Fibroblast of skin of left biceps (primary cell): Measurements from ENCODE around the gene ESYT2.

Experiments used
- DNase-seq, 2 experiments: peaks; one replicate each; pipeline ENCODE4 v3.0.0-alpha.2; 2013; ENCODE audit warnings: low read depth in 2 of 2

Gene ESYT2

DNA sequence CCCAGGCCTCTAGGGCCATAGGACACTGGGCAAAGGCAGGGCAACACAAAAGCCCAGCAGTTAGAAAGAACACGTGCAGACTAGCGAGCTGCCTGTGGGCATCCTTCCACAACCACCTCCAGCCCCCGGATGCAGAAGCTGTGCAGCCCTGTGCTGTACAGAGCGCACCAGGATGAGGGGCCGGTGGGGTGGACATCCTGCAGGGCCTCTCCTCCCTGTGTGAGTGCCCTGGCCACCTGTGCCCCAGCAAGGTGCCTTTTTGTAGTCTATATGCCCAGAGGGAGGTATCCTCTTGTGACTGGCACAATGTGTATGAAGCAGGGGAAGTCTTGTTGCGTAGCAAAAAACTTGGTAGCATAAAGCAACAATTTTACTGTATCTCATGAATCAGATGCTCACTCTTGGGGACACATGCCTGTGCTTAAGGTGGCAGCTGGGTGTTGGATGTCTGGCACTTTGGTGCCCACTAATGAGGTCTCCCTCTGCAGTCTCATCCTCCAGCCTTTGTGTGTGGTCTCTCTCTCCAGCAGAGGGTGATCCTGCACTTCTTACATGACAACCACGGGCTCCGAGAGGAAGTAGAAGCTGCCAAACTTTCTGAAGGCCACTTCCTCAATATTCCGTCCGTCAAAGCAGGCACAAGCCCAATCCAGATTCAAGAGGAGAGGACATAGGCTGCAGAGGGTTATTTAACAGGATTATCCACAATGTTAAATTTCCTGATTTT lies 133.4 kb downstream of the ESYT2 start:
- peak; percentile 54 to 56 for DNase-seq

DNA sequence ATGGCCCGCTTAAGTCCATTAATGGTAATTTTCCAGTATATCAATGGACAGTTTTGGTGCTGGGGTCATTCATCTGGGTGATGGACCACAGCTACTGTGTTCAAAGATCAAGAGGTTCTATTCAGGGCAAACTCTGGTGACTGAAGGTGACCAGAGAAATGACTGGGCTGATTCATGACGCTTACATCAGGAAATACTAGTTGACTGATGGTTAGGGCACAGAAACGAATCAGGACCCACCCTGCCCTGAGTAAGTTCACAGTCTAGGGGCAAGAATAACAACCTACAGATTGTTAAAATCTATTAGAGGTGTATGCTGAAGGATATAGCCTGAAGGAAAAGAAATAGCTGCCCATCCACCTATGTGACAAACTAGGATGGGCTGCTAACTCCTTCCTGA lies 134.3 kb downstream of the ESYT2 start:
- DNase-seq, result no peak

DNA sequence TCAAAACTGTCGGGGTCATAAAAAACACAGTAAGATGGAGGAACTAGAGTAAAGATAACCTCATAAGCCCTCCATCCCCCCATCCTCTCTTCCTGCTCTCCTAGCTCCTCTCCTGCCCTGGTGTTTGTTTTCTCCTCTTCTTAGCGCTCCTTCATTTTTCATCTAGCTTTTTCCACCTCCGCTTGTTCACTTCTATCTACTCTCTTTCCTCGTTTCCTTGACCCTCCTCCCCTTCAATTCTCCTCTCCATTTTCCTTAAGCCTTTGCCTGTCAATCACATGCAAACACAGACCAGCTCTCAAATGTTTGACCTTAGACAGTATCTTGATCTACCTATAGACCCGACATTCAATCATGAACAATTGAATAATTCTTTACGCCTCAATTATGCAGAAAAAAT lies 134.7 kb downstream of the ESYT2 start:
- DNase-seq, result no peak

DNA sequence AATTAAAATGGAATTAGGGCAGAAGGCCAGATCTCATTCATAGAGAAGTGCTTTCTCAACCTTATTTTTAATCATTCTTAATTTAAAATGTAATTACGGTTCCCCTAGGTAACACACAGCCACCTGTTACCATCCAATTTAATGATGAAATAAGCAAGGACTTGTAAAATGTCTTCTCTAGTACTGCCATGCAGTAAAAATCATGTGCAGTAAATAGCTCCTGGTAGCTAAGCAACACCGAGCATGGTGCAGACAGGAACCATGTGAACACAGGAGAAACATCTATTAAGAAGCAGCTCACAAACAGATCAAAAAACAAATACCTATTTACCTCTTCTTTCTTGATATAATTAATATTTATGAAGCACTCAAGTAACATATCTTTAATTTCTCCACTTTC lies 139.8 kb downstream of the ESYT2 start:
- DNase-seq, result no peak

DNA sequence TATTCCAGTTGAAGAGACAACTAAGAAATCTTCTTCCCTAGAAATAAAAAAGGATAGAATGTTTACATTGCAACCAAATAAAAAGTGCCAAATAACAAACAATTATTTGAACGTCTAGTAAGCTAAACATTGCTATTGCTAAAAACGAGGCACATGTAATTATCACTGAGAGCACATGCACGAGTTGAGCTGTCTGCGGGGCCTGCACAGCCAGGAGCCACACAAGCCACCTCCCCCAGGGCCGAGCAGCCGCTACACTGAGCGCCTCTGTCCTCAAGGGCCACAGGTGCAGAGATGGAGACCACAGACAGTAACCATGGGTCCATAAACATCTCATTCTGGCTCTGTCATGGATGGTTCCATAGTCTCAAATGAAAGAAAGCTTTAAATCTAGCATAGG lies 141.9 kb downstream of the ESYT2 start:
- DNase-seq, result no peak

DNA sequence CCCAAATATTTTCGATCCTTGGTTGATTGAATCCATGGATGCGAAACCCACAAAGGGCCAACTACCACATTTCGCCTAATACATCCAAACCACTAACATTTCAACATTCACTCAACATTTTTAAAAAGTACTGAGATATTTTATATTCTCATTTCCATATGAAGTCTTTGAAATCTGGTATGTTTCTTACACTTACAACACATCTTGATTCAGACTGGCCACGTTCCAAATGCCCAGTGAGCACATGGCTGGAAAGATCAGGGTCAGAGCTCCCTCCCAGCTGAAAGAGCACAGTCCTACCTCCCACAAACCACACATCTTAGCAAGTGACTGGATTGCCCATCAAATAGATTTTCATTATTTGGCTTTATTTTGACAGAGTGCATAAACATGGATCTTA lies 143.6 kb downstream of the ESYT2 start:
- DNase-seq, result peak; percentile 18 to 24

DNA sequence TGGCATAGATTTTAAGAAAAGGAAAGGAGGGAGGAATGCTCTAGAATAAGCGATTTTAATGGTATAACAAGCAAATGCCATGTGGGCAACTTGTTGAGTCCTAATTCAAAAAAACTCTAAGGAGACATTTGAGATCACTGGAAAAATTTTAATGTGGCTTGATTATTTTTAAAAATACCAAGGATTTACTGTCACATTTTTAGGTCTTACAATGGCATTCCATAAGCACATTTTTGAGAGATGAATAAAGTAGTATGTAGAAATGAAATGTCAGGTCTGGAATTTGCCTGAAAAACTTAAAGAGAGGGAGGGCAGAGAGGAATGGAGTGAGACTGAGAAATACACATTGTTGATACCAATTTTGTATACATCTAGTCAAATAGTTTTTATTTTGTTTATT lies 145.0 kb downstream of the ESYT2 start:
- DNase-seq, result peak; percentile 17 to 34

DNA sequence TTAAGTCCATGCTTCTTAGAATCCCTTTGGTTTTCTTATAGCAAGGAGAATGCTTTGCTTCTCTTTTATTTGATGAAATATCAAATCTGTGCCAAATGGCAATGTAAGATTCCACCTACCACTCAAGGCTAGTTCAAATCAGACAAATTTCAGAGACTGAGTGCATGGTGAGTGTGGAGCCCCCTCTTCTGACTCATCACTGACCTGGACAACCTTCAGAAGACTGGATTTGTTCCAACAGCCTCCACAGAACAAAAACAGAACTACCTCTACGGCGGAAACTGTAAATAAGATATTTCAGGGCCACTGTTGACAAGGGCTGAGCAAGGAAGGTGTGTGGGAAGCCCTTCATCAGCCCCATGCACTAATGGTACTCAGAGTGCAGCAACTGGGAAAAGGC lies 145.8 kb downstream of the ESYT2 start:
- DNase-seq, result no peak

DNA sequence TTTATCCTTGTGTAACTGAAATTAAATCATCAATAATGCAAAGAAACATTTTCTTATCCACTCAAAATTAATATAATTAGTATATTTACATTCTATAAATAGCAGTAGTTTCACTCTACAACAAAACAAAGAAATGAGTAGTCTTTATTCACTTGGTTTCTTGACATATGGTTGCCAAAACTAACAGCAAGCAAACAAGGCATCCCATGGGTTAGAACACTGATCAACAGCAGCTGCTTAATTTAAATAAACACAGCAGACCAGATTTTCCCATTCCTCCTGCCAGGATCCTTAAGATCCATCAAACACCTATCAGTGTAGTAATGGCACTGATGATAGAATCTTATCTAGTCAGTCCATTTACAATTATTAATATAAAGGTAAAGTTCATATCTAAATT lies 146.9 kb downstream of the ESYT2 start:
- no peak for DNase-seq
